ENCODE results near the gene MTRF1L. TPM values are rescaled to one million over a fixed set of nuclear protein-coding genes. Genes with fewer than 3 reads are reported as not detected.

The MTRF1L gene
- total RNA-seq, 4 donors from 2014 or later = 13.6 to 31.4 (median 19.1) TPM

DNA sequence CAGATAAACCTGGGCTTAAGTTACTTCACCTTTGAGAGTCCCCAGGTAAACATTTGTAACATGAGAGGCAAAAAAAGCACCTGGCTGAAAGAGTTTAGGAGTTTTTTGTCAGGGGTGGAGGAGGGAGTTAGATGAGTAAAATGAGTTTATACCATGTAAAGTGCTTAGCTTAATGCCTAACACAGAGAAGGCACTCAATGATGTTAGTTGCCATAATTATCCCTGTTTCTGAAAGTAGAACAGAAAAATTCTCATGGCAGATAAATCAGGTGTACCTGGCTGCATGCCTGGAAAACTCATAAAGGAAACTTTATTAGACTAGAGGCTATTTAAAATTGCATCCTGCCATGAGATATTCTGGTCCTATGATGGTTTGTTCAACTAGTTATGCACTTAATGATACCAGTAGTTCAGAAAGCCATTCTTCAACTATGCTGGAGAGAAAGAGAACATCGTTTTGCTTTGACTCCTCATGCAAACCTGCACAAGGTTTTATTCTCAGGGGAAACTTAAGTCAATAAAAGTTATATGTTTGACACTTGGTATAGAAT, 60.1 kb downstream of the MTRF1L start:
- Histone ChIP-seq H3K36me3 (no peaks in the 10 kb centered on the region), H3K27ac (no peak overlapping the region), H3K4me1 (no peaks in the 10 kb centered on the region), H3K4me3 (no peak overlapping the region), H3K9me3 (no peaks in the 10 kb centered on the region), H3K27me3 (no peaks in the 10 kb centered on the region)
- no peak for DNase-seq
- TF ChIP-seq, protein P1, sequence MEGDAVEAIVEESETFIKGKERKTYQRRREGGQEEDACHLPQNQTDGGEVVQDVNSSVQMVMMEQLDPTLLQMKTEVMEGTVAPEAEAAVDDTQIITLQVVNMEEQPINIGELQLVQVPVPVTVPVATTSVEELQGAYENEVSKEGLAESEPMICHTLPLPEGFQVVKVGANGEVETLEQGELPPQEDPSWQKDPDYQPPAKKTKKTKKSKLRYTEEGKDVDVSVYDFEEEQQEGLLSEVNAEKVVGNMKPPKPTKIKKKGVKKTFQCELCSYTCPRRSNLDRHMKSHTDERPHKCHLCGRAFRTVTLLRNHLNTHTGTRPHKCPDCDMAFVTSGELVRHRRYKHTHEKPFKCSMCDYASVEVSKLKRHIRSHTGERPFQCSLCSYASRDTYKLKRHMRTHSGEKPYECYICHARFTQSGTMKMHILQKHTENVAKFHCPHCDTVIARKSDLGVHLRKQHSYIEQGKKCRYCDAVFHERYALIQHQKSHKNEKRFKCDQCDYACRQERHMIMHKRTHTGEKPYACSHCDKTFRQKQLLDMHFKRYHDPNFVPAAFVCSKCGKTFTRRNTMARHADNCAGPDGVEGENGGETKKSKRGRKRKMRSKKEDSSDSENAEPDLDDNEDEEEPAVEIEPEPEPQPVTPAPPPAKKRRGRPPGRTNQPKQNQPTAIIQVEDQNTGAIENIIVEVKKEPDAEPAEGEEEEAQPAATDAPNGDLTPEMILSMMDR (IDR thresholded peaks at IDR 0.05) = no peak
- no peak for TF ChIP-seq POLR2A (IDR thresholded peaks at IDR 0.05)

DNA sequence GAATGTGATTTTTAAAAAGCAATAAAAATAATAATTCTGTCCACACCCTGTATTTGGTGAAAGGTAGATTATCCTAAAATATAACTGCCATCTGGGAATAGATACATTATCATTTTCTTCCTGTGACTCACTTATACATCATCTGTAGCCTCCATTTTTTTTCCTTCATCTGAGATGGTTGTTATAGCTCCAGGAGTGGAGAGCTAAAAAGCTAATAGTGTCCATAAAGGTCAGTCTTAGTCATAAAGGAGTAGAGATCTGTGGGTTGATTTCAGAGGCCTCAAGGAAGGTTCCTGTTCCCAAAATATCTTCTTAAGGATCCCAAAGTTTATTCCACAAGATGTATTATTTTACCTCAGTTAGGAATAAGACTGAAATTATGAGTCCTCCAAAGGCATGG, 60.8 kb downstream of the MTRF1L start:
- DNase-seq = no peak
- Histone ChIP-seq H3K27ac (no peak overlapping the region), H3K4me3 (no peak overlapping the region), H3K36me3 (no peaks in the 10 kb centered on the region), H3K27me3 (no peaks in the 10 kb centered on the region), H3K4me1 (no peaks in the 10 kb centered on the region), H3K9me3 (no peaks in the 10 kb centered on the region)
- TF ChIP-seq, protein P1 (IDR thresholded peaks at IDR 0.05) = no peak
- TF ChIP-seq POLR2A (IDR thresholded peaks at IDR 0.05) = no peak

Small RNA genes within 50 kb of the gene (small RNA-seq; reads per million reads assigned to genes)
- gene AL080276.1 = 0 reads per million in 2 donors

Other genes with a start within 250 kb of the MTRF1L start
- gene FBXO5, start 19.7 kb downstream of the MTRF1L start, total RNA-seq = 1 to 10 TPM; 2.7 to 7.4 (median 3.0) TPM
- gene RGS17, start 128.6 kb upstream of the MTRF1L start, total RNA-seq = 1 to 10 TPM in 1 of 4 donors, under 1 TPM in 2, not detected in 1; 0.18 to 2.5 (median 0.67) TPM